Measurements from ENCODE around the gene FGGY.

The FGGY gene

DNA sequence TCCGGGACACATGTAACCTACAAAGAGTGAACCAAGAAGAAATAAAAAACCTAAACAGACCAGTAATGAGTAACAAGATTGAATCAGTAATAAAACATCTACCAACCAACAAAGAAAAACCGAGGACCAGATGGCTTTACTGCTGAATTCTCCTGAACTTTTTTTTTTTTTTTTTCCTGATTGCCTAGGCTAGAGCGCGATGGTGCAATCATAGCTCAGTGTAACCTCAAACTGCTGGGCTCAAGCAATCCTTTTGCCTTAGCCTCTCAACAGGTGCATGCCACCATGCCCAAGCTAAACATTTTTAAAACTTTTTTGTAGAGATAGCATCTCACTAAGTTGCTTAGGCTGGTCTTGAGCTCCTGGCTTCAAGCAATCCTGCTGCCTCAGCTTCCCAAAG, 11.2 kb upstream of the FGGY start:
- in situ Hi-C loops (cut with HindIII; ENCODE audit: low sequenced_read_pairs): no loop called here
- no peak overlapping the region for H3K4me3 ChIP-seq (ENCODE audit: low read depth, low read length)
- TF ChIP-seq, protein P1, sequence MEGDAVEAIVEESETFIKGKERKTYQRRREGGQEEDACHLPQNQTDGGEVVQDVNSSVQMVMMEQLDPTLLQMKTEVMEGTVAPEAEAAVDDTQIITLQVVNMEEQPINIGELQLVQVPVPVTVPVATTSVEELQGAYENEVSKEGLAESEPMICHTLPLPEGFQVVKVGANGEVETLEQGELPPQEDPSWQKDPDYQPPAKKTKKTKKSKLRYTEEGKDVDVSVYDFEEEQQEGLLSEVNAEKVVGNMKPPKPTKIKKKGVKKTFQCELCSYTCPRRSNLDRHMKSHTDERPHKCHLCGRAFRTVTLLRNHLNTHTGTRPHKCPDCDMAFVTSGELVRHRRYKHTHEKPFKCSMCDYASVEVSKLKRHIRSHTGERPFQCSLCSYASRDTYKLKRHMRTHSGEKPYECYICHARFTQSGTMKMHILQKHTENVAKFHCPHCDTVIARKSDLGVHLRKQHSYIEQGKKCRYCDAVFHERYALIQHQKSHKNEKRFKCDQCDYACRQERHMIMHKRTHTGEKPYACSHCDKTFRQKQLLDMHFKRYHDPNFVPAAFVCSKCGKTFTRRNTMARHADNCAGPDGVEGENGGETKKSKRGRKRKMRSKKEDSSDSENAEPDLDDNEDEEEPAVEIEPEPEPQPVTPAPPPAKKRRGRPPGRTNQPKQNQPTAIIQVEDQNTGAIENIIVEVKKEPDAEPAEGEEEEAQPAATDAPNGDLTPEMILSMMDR (IDR thresholded peaks at IDR 0.05; ENCODE audit: low read depth, low read length, missing control alignments): no peak
- DNase-seq (ENCODE audit: low read depth): no peak

DNA sequence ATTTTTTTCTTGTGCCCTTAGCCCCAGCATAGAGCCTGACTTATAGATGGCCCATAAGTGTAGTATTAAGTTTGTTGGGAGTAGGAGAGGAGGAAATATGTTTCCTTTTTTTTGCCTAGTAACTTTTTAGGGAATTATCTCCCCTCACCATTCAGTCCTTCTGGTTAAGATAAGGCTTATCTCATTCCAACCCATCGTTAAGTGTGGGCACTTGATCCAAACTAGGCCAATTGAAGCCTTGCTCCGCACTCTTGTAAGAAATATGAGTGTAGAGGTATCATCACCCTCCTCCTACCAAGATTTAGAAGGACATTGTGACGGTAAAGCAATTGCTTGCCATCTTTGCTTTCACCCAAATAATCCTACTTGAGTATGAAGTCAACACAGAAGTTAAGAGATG, 8.8 kb upstream of the FGGY start:
- in situ Hi-C loops (cut with HindIII; ENCODE audit: low sequenced_read_pairs): no loop called here
- TF ChIP-seq, protein P1 (IDR thresholded peaks at IDR 0.05; ENCODE audit: low read depth, low read length, missing control alignments): no peak
- H3K4me3 ChIP-seq (ENCODE audit: low read depth, low read length): no peak overlapping the region
- DNase-seq (ENCODE audit: low read depth): no peak

GRCh38 chr1:59289570-59289969, 7.3 kb upstream of the FGGY start:
- no peak overlapping the region for H3K4me3 ChIP-seq (ENCODE audit: low read depth, low read length)
- in situ Hi-C loops (cut with HindIII; ENCODE audit: low sequenced_read_pairs): no loop called here
- TF ChIP-seq, protein P1 (IDR thresholded peaks at IDR 0.05; ENCODE audit: low read depth, low read length, missing control alignments): no peak
- DNase-seq (ENCODE audit: low read depth): no peak

DNA sequence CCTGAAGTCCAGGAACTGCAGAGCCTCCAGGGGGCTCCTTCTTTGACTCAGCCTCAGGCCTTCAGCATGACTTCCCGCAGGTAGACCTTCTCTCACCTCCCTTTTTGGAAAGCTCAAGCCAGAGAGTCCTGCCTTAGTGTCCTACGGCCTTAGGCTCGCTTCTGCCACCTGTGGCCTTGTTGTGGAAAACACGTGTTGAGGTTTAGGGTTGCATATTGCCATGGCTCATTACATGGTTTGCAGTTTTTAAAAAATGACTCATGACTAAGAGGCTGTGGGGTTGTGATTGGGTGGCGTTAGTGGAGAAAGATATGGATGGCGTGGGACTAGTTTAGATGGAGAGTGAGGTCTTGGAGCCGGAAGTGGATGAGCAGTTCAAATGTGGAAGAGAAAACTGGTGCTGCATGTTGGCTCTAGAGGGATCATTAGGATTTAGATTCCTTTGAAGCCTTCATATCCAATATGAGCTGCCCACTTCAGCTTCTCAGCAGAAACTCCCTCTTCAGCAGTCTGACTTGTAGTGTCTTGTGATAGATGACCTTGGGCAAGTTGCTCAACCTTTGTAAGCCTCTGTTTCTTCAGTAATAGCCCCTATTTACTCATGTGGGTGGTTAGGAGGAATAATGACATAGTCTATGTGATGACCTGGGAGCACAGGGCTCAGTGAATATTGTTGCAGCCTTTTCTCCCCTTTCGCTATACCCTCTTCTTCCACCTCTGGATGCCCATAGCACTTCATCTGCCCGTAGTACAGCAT, 6.5 kb upstream of the FGGY start:
- no peak overlapping the region for H3K4me3 ChIP-seq (ENCODE audit: low read depth, low read length)
- DNase-seq (ENCODE audit: low read depth): no peak
- TF ChIP-seq, protein P1 (IDR thresholded peaks at IDR 0.05; ENCODE audit: low read depth, low read length, missing control alignments): peak; percentile 43
- in situ Hi-C loops (cut with HindIII; ENCODE audit: low sequenced_read_pairs): no loop called here

- no peak overlapping the region for H3K4me3 ChIP-seq (ENCODE audit: low read depth, low read length)
- in situ Hi-C loops (cut with HindIII; ENCODE audit: low sequenced_read_pairs): no loop called here
- DNase-seq (ENCODE audit: low read depth): no peak
- TF ChIP-seq, protein P1 (IDR thresholded peaks at IDR 0.05; ENCODE audit: low read depth, low read length, missing control alignments): no peak
Observed at GRCh38 chr1:59291561-59291960, 5.3 kb upstream of the FGGY start.

- in situ Hi-C loops (cut with HindIII; ENCODE audit: low sequenced_read_pairs): no loop called here
- H3K4me3 ChIP-seq (ENCODE audit: low read depth, low read length): no peak overlapping the region
- TF ChIP-seq, protein P1 (IDR thresholded peaks at IDR 0.05; ENCODE audit: low read depth, low read length, missing control alignments): no peak
- no peak for DNase-seq (ENCODE audit: low read depth)
Observed at GRCh38 chr1:59292562-59292961, 4.3 kb upstream of the FGGY start.
